ENCODE results near the gene RBM4.

RBM4 gene

GRCh38 chr11:66686100-66686785 is 47.7 kb downstream of the RBM4 start:
- no peaks in the 10 kb centered on the region; the same call in 1 of the 2 replicates for H3K36me3 ChIP-seq (ENCODE audit: insufficient read depth, low read length)
- no peaks in the 10 kb centered on the region for H3K4me1 ChIP-seq (ENCODE audit: insufficient read depth, low read length, poor library complexity, severe bottlenecking)
- no peak overlapping the region for H3K4me3 ChIP-seq (ENCODE audit: low read length, poor library complexity, severe bottlenecking)
- no peaks in the 10 kb centered on the region for H3K9me2 ChIP-seq (replicated peaks; ENCODE audit: low read depth, low read length)
- TF ChIP-seq CTCF (conservative IDR thresholded peaks at IDR 0.05; ENCODE audit: low read length) = no peak
- TF ChIP-seq EZH2phosphoT487 (IDR thresholded peaks at IDR 0.05; ENCODE audit: borderline replicate concordance) = no peak
- H3K9me3 ChIP-seq (ENCODE audit: insufficient read depth, low read depth, low read length) = no peaks in the 10 kb centered on the region
- no peak overlapping the region for H2AFZ ChIP-seq (ENCODE audit: low read length)
- H3K79me2 ChIP-seq (ENCODE audit: insufficient read depth, low read length) = no peaks in the 10 kb centered on the region
- no peak overlapping the region for H3K9ac ChIP-seq (ENCODE audit: low read depth, low read length, poor library complexity, severe bottlenecking)
- H3K27me3 ChIP-seq (ENCODE audit: insufficient read depth, low read length, poor library complexity, severe bottlenecking) = no peaks in the 10 kb centered on the region
- no peak overlapping the region for H3K4me2 ChIP-seq (ENCODE audit: low read depth, low read length, poor library complexity, severe bottlenecking)
- H3F3A ChIP-seq (ENCODE audit: low read depth) = no peaks in the 10 kb centered on the region
- H4K20me1 ChIP-seq (ENCODE audit: insufficient read depth, low read length, poor library complexity, severe bottlenecking) = no peaks in the 10 kb centered on the region

- no peak overlapping the region for H3K9ac ChIP-seq (ENCODE audit: low read depth, low read length, poor library complexity, severe bottlenecking)
- TF ChIP-seq CTCF (conservative IDR thresholded peaks at IDR 0.05; ENCODE audit: low read length) (no peak), EZH2phosphoT487 (IDR thresholded peaks at IDR 0.05; ENCODE audit: borderline replicate concordance) (no peak)
- H2AFZ ChIP-seq (ENCODE audit: low read length) = no peak overlapping the region
- no peaks in the 10 kb centered on the region for H3K27me3 ChIP-seq (ENCODE audit: insufficient read depth, low read length, poor library complexity, severe bottlenecking)
- no peaks in the 10 kb centered on the region for H3K4me1 ChIP-seq (ENCODE audit: insufficient read depth, low read length, poor library complexity, severe bottlenecking)
- no peaks in the 10 kb centered on the region for H3K79me2 ChIP-seq (ENCODE audit: insufficient read depth, low read length)
- no peaks in the 10 kb centered on the region; the same call in 1 of the 2 replicates for H3K36me3 ChIP-seq (ENCODE audit: insufficient read depth, low read length)
- no peak overlapping the region for H3K4me2 ChIP-seq (ENCODE audit: low read depth, low read length, poor library complexity, severe bottlenecking)
- H4K20me1 ChIP-seq (ENCODE audit: insufficient read depth, low read length, poor library complexity, severe bottlenecking) = no peaks in the 10 kb centered on the region
- no peaks in the 10 kb centered on the region for H3K9me2 ChIP-seq (replicated peaks; ENCODE audit: low read depth, low read length)
- no peaks in the 10 kb centered on the region for H3K9me3 ChIP-seq (ENCODE audit: insufficient read depth, low read depth, low read length)
- H3F3A ChIP-seq (ENCODE audit: low read depth) = no peaks in the 10 kb centered on the region
- H3K4me3 ChIP-seq (ENCODE audit: low read length, poor library complexity, severe bottlenecking) = no peak overlapping the region
Measured at GRCh38 chr11:66686801-66687750, 48.6 kb downstream of the RBM4 start.

- Histone ChIP-seq H4K20me1 (ENCODE audit: insufficient read depth, low read length, poor library complexity, severe bottlenecking) (no peaks in the 10 kb centered on the region), H3K9me2 (replicated peaks; ENCODE audit: low read depth, low read length) (no peaks in the 10 kb centered on the region), H3K9ac (ENCODE audit: low read depth, low read length, poor library complexity, severe bottlenecking) (no peak overlapping the region), H3K27me3 (ENCODE audit: insufficient read depth, low read length, poor library complexity, severe bottlenecking) (no peaks in the 10 kb centered on the region), H3K79me2 (ENCODE audit: insufficient read depth, low read length) (no peaks in the 10 kb centered on the region), H3K36me3 (ENCODE audit: insufficient read depth, low read length) (no peaks in the 10 kb centered on the region; the same call in 1 of the 2 replicates), H3K9me3 (ENCODE audit: insufficient read depth, low read depth, low read length) (no peaks in the 10 kb centered on the region), H3K4me1 (ENCODE audit: insufficient read depth, low read length, poor library complexity, severe bottlenecking) (no peaks in the 10 kb centered on the region), H3F3A (ENCODE audit: low read depth) (no peaks in the 10 kb centered on the region), H3K4me2 (ENCODE audit: low read depth, low read length, poor library complexity, severe bottlenecking) (no peak overlapping the region), H3K4me3 (ENCODE audit: low read length, poor library complexity, severe bottlenecking) (no peak overlapping the region), H2AFZ (ENCODE audit: low read length) (no peak overlapping the region)
- TF ChIP-seq CTCF (conservative IDR thresholded peaks at IDR 0.05; ENCODE audit: low read length) (no peak), EZH2phosphoT487 (IDR thresholded peaks at IDR 0.05; ENCODE audit: borderline replicate concordance) (no peak)
Measured at GRCh38 chr11:66687831-66688281, 49.4 kb downstream of the RBM4 start.

Data from Loucy (cell line).